GM19438 (cell line): Measurements from ENCODE around the gene RAPGEF2.
"Not testable (repeated sequence)": the region's sequence is repeated elsewhere in the genome, so short reads cannot be mapped to it uniquely, and the experiment has no call there.

Source experiments
- ATAC-seq: cut with Tn5 transposase; IDR thresholded peaks from one replicate; pipeline ENCODE4 v1.9.1; 2021; ENCODE audit warnings: low read depth; ENCODE audit not compliant: unreplicated experiment

Gene RAPGEF2

GRCh38 chr4:159293811-159294515 lies 191.1 kb downstream of the RAPGEF2 start:
- ATAC-seq: no peak

GRCh38 chr4:159296061-159296460 lies 193.2 kb downstream of the RAPGEF2 start:
- no peak for ATAC-seq

- no peak for ATAC-seq
Observed at GRCh38 chr4:159297091-159297490, 194.2 kb downstream of the RAPGEF2 start.

- ATAC-seq: no peak
Observed at GRCh38 chr4:159298502-159298901, 195.6 kb downstream of the RAPGEF2 start.

GRCh38 chr4:159303435-159303834 lies 200.6 kb downstream of the RAPGEF2 start:
- no peak for ATAC-seq

GRCh38 chr4:159305129-159305528 lies 202.2 kb downstream of the RAPGEF2 start:
- no peak for ATAC-seq

- no peak for ATAC-seq
Observed at GRCh38 chr4:159307929-159308328, 205.1 kb downstream of the RAPGEF2 start.

GRCh38 chr4:159308566-159309340 lies 205.9 kb downstream of the RAPGEF2 start:
- no peak for ATAC-seq

- ATAC-seq: no peak
Observed at GRCh38 chr4:159312236-159312635, 209.4 kb downstream of the RAPGEF2 start.

GRCh38 chr4:159315879-159316278 lies 213.0 kb downstream of the RAPGEF2 start:
- ATAC-seq: not testable (repeated sequence)

GRCh38 chr4:159317203-159317602 lies 214.3 kb downstream of the RAPGEF2 start:
- no peak for ATAC-seq

GRCh38 chr4:159319027-159319426 lies 216.1 kb downstream of the RAPGEF2 start:
- no peak for ATAC-seq

GRCh38 chr4:159326480-159326879 lies 223.6 kb downstream of the RAPGEF2 start:
- no peak for ATAC-seq

- ATAC-seq: no peak
Observed at GRCh38 chr4:159328766-159329165, 225.9 kb downstream of the RAPGEF2 start.

- ATAC-seq: no peak
Observed at GRCh38 chr4:159334461-159334860, 231.6 kb downstream of the RAPGEF2 start.

- ATAC-seq: no peak
Observed at GRCh38 chr4:159337041-159337440, 234.2 kb downstream of the RAPGEF2 start.

GRCh38 chr4:159341522-159341921 lies 238.6 kb downstream of the RAPGEF2 start:
- no peak for ATAC-seq

GRCh38 chr4:159342374-159342773 lies 239.5 kb downstream of the RAPGEF2 start:
- ATAC-seq: no peak

GRCh38 chr4:159343116-159343515 lies 240.2 kb downstream of the RAPGEF2 start:
- ATAC-seq: no peak

- ATAC-seq: no peak
Observed at GRCh38 chr4:159344877-159345276, 242.0 kb downstream of the RAPGEF2 start.

GRCh38 chr4:159346681-159347080 lies 243.8 kb downstream of the RAPGEF2 start:
- ATAC-seq: no peak

- ATAC-seq: no peak
Observed at GRCh38 chr4:159347813-159348212, 244.9 kb downstream of the RAPGEF2 start.
